PFSK-1 (cell line): Measurements from ENCODE around the gene CACHD1.

Experiments used
- FOXP2 ChIP-seq: optimal IDR thresholded peaks from 2 replicates; pipeline ENCODE3; 2011; ENCODE audit warnings: borderline replicate concordance, control low read depth, inconsistent platforms; ENCODE audit not compliant: insufficient read depth; ENCODE audit errors: extremely low read length, extremely low read depth
- POLR2AphosphoS5 ChIP-seq: IDR thresholded peaks from 2 replicates; pipeline ENCODE4 v1.6.1; 2012; ENCODE audit warnings: low read depth, mild to moderate bottlenecking, control low read depth, low read length, moderate library complexity
- REST ChIP-seq, 2 experiments: IDR thresholded peaks; 2 replicates each; pipeline versions ENCODE4 v1.6.1 to v1.8.0; 2011 to 2012; ENCODE audit warnings: low read depth in 2 of 2, low read length in 2 of 2, control low read depth in 1 of 2, inconsistent platforms in 1 of 2, mild to moderate bottlenecking in 1 of 2, moderate library complexity in 1 of 2; ENCODE audit not compliant: insufficient read depth in 1 of 2
- SIN3A ChIP-seq: IDR thresholded peaks from 2 replicates; pipeline ENCODE4 v1.6.1; 2012; ENCODE audit warnings: mild to moderate bottlenecking, low read length, moderate library complexity, borderline replicate concordance; ENCODE audit not compliant: insufficient read depth
- TAF1 ChIP-seq: IDR thresholded peaks from 2 replicates; pipeline ENCODE4 v1.6.1; 2012; ENCODE audit warnings: low read length, control low read depth, borderline replicate concordance; ENCODE audit not compliant: insufficient read depth

CACHD1 gene

DNA sequence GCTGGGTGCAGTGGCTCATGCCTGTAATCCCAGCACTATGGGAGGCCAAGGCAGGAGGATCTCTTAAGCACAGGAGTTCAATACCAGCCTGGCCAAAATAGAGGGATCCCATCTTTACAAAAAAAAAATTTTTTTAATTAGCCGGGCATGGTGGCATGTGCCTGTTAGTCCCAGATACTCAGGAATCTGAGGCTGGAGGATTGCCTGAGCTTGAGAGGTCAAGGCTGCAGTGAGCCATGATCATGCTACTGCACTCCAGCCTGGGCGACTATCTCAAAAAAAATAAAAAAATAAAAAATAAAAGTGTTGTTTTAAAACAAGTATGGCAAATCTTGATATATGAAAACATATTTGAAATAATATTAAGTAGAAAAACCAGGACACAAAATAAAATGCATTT is 44.4 kb upstream of the CACHD1 start:
- TF ChIP-seq TAF1 = no peak
- no peak for TF ChIP-seq SIN3A
- no peak for TF ChIP-seq FOXP2
- TF ChIP-seq REST (IDR thresholded peaks at IDR 0.05; ENCODE audit: insufficient read depth in 1 of 2, low read depth in 2 of 2, low read length in 2 of 2) = no peak
- no peak for TF ChIP-seq POLR2AphosphoS5

DNA sequence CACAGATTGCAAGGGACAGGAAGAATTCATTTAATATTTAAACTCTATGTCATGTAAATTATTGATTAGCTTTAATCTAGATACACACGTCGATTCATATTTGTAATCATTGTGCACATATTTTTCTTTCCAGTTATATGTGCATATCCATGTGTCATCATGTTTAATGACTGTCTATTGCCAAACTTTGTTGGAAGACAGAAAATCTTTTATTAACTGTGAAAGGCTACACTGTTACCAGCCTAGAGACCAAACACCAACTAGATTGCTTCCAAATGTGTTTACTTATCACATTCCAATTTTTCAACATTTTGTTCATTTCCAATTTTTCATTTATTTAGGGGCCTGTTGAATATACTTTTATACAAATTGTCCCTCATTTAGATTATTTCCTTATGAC is 43.2 kb upstream of the CACHD1 start:
- no peak for TF ChIP-seq POLR2AphosphoS5
- TF ChIP-seq REST (IDR thresholded peaks at IDR 0.05; ENCODE audit: insufficient read depth in 1 of 2, low read depth in 2 of 2, low read length in 2 of 2) = no peak
- TF ChIP-seq SIN3A = no peak
- no peak for TF ChIP-seq FOXP2
- no peak for TF ChIP-seq TAF1

- TF ChIP-seq FOXP2 = no peak
- no peak for TF ChIP-seq POLR2AphosphoS5
- no peak for TF ChIP-seq REST (IDR thresholded peaks at IDR 0.05; ENCODE audit: insufficient read depth in 1 of 2, low read depth in 2 of 2, low read length in 2 of 2)
- TF ChIP-seq SIN3A = no peak
- TF ChIP-seq TAF1 = no peak
Observed at GRCh38 chr1:64427879-64428278, 42.0 kb upstream of the CACHD1 start.

DNA sequence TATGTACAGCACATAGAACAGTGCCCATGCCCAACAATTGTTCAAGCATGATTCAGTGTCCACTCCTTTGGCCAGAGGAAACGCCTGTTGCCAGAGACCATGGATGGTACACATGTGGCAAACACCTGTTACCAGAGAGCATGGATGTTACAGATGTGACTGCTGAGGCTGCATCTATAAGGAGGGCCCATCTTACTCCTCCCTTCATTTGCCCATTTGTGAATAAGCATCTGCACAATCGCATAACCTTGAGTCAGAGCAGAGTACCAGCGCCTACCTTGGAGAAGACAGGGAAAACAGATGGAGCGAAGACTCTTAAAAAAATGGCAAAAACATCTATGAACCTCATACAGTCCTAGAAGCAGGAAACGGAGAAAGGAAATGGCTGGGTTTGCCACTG is 36.6 kb upstream of the CACHD1 start:
- no peak for TF ChIP-seq FOXP2
- no peak for TF ChIP-seq POLR2AphosphoS5
- no peak for TF ChIP-seq SIN3A
- TF ChIP-seq REST (IDR thresholded peaks at IDR 0.05; ENCODE audit: insufficient read depth in 1 of 2, low read depth in 2 of 2, low read length in 2 of 2) = no peak
- TF ChIP-seq TAF1 = no peak

DNA sequence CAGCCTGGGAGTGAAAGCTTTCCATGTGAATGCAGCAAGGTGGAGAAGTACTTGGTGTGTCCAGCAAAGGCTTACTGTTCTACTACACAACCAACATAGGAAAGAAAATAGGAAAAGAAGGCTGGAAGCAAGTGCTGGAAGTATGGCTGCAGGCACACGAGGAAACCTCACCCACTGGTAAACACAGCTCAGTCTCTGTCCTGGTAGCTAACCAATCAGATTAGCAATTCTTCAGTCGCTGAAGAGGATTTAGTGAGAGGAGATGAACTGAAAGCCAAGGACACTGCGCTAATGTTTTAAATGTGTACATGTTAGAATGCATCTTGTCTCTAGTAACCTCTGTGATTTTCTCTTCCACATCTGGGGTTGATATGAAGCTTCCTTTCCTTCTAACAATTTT is 36.2 kb upstream of the CACHD1 start:
- TF ChIP-seq REST (IDR thresholded peaks at IDR 0.05; ENCODE audit: insufficient read depth in 1 of 2, low read depth in 2 of 2, low read length in 2 of 2) = no peak
